ENCODE data around the gene NDEL1.

Gene NDEL1

GRCh38 chr17:8500609-8501008, 64.9 kb downstream of the NDEL1 start:
- no peaks in the 10 kb centered on the region for H3K36me3 ChIP-seq (replicated peaks; ENCODE audit: low read depth, low read length)
- no peak overlapping the region for H3K9ac ChIP-seq (ENCODE audit: low read length)
- no peak overlapping the region for H3K4me3 ChIP-seq (ENCODE audit: low read length)
- no peak overlapping the region for H3K27ac ChIP-seq (ENCODE audit: low read length)
- no peaks in the 10 kb centered on the region for H3K4me1 ChIP-seq (ENCODE audit: low read length)
- no peaks in the 10 kb centered on the region for H3K27me3 ChIP-seq (ENCODE audit: low read depth, low read length)
- no peak for TF ChIP-seq EZH2phosphoT487 (IDR thresholded peaks at IDR 0.05; ENCODE audit: low read depth)
- no peak for TF ChIP-seq CTCF (IDR thresholded peaks at IDR 0.05; ENCODE audit: low read depth, low read length)
- no peaks in the 10 kb centered on the region for H4K20me1 ChIP-seq (ENCODE audit: insufficient read depth, low read length)
- H2AFZ ChIP-seq (ENCODE audit: low read depth, low read length): no peak overlapping the region
- no peaks in the 10 kb centered on the region for H3K79me2 ChIP-seq (ENCODE audit: low read length)
- H3K9me3 ChIP-seq (ENCODE audit: insufficient read depth, low read length): no peaks in the 10 kb centered on the region
- H3K4me2 ChIP-seq (ENCODE audit: low read length): no peak overlapping the region

GRCh38 chr17:8502126-8502525, 66.4 kb downstream of the NDEL1 start:
- no peak overlapping the region for H2AFZ ChIP-seq (ENCODE audit: low read depth, low read length)
- H4K20me1 ChIP-seq (ENCODE audit: insufficient read depth, low read length): no peaks in the 10 kb centered on the region
- no peak overlapping the region for H3K4me3 ChIP-seq (ENCODE audit: low read length)
- H3K4me2 ChIP-seq (ENCODE audit: low read length): no peak overlapping the region
- no peaks in the 10 kb centered on the region for H3K27me3 ChIP-seq (ENCODE audit: low read depth, low read length)
- no peaks in the 10 kb centered on the region for H3K4me1 ChIP-seq (ENCODE audit: low read length)
- H3K79me2 ChIP-seq (ENCODE audit: low read length): no peaks in the 10 kb centered on the region
- no peak overlapping the region for H3K9ac ChIP-seq (ENCODE audit: low read length)
- TF ChIP-seq CTCF (IDR thresholded peaks at IDR 0.05; ENCODE audit: low read depth, low read length): no peak
- no peak for TF ChIP-seq EZH2phosphoT487 (IDR thresholded peaks at IDR 0.05; ENCODE audit: low read depth)
- no peak overlapping the region for H3K27ac ChIP-seq (ENCODE audit: low read length)
- H3K9me3 ChIP-seq (ENCODE audit: insufficient read depth, low read length): no peaks in the 10 kb centered on the region
- no peaks in the 10 kb centered on the region for H3K36me3 ChIP-seq (replicated peaks; ENCODE audit: low read depth, low read length)

GRCh38 chr17:8503368-8503767, 67.7 kb downstream of the NDEL1 start:
- Histone ChIP-seq H3K27ac (ENCODE audit: low read length) (no peak overlapping the region), H3K36me3 (replicated peaks; ENCODE audit: low read depth, low read length) (no peaks in the 10 kb centered on the region), H4K20me1 (ENCODE audit: insufficient read depth, low read length) (no peaks in the 10 kb centered on the region), H3K9ac (ENCODE audit: low read length) (no peak overlapping the region), H3K9me3 (ENCODE audit: insufficient read depth, low read length) (no peaks in the 10 kb centered on the region), H3K4me1 (ENCODE audit: low read length) (no peaks in the 10 kb centered on the region), H3K27me3 (ENCODE audit: low read depth, low read length) (no peaks in the 10 kb centered on the region), H3K4me3 (ENCODE audit: low read length) (no peak overlapping the region), H3K79me2 (ENCODE audit: low read length) (no peaks in the 10 kb centered on the region), H3K4me2 (ENCODE audit: low read length) (no peak overlapping the region), H2AFZ (ENCODE audit: low read depth, low read length) (no peak overlapping the region)
- no peak for TF ChIP-seq EZH2phosphoT487 (IDR thresholded peaks at IDR 0.05; ENCODE audit: low read depth)
- no peak for TF ChIP-seq CTCF (IDR thresholded peaks at IDR 0.05; ENCODE audit: low read depth, low read length)

- Histone ChIP-seq H3K9me3 (ENCODE audit: insufficient read depth, low read length) (no peaks in the 10 kb centered on the region), H4K20me1 (ENCODE audit: insufficient read depth, low read length) (no peaks in the 10 kb centered on the region), H3K4me2 (ENCODE audit: low read length) (no peak overlapping the region), H3K4me3 (ENCODE audit: low read length) (no peak overlapping the region), H3K36me3 (replicated peaks; ENCODE audit: low read depth, low read length) (no peaks in the 10 kb centered on the region), H3K9ac (ENCODE audit: low read length) (no peak overlapping the region), H3K4me1 (ENCODE audit: low read length) (no peaks in the 10 kb centered on the region), H2AFZ (ENCODE audit: low read depth, low read length) (no peak overlapping the region), H3K27ac (ENCODE audit: low read length) (no peak overlapping the region), H3K27me3 (ENCODE audit: low read depth, low read length) (no peaks in the 10 kb centered on the region), H3K79me2 (ENCODE audit: low read length) (no peaks in the 10 kb centered on the region)
- TF ChIP-seq EZH2phosphoT487 (IDR thresholded peaks at IDR 0.05; ENCODE audit: low read depth) (no peak), CTCF (IDR thresholded peaks at IDR 0.05; ENCODE audit: low read depth, low read length) (no peak)
These were observed 68.1 kb downstream of the NDEL1 start for GRCh38 chr17:8503807-8504206.
